Thyroid gland (tissue), 4 donors: ENCODE results near the gene FKBP2.

Experiments
- CTCF ChIP-seq, 6 experiments: fragments of 200-600 bp in 3 of 6; fragments of 450-650 bp in 3 of 6; sonication (generic) in 3 of 6; IDR thresholded peaks; one replicate each; pipeline ENCODE4 v1.5.1; 2016 to 2019; ENCODE audit warnings: antibody characterized with exemption in 6 of 6, mild to moderate bottlenecking in 2 of 6, inconsistent platforms in 1 of 6, moderate library complexity in 1 of 6
- POLR2A ChIP-seq, 2 donors: fragments of 450-650 bp; IDR thresholded peaks; one replicate each; pipeline ENCODE4 v1.6.1; 2017; ENCODE audit warnings: antibody characterized with exemption in 2 of 2, mild to moderate bottlenecking in 2 of 2, moderate library complexity in 1 of 2

GRCh38 chr11:64224891-64225607 is 15.8 kb upstream of the FKBP2 start:
- TF ChIP-seq CTCF (IDR thresholded peaks at IDR 0.05) (no peak), POLR2A (IDR thresholded peaks at IDR 0.05) (no peak)
